ENCODE measurements around the gene MEGF11. TPM values are rescaled to one million over a fixed set of nuclear protein-coding genes. Genes with fewer than 3 reads are reported as not detected.

MEGF11 gene
- total and polyA plus RNA-seq, 9 donors: 0.04 to 11.4 (median 0.40) TPM; not detected in 2

- no peaks in the 10 kb centered on the region for H3K9me3 ChIP-seq
- 80 to 84% (median 80%) methylated on average over 4 of the region's 4 CpGs for WGBS, 3 donors
- H3K27me3 ChIP-seq: no peaks in the 10 kb centered on the region
- H3K4me3 ChIP-seq: no peak overlapping the region
- intact Hi-C loops (cut with DNase I): no loop called here
- TF ChIP-seq POLR2A (IDR thresholded peaks at IDR 0.05): no peak
- no peak for TF ChIP-seq CTCF (IDR thresholded peaks at IDR 0.05)
- no peak for TF ChIP-seq EP300 (IDR thresholded peaks at IDR 0.05)
- H3K4me1 ChIP-seq (ENCODE audit: insufficient read depth): no peaks in the 10 kb centered on the region
- DNase-seq: no peak
- H3K36me3 ChIP-seq: no peaks in the 10 kb centered on the region
- H3K27ac ChIP-seq: no peak overlapping the region
Measured at GRCh38 chr15:66154581-66154980, 99.0 kb downstream of the MEGF11 start.

- Histone ChIP-seq H3K4me1 (ENCODE audit: insufficient read depth) (no peaks in the 10 kb centered on the region), H3K4me3 (no peak overlapping the region), H3K9me3 (no peaks in the 10 kb centered on the region), H3K27me3 (no peaks in the 10 kb centered on the region), H3K27ac (no peak overlapping the region), H3K36me3 (no peaks in the 10 kb centered on the region)
- no peak for TF ChIP-seq CTCF (IDR thresholded peaks at IDR 0.05)
- TF ChIP-seq POLR2A (IDR thresholded peaks at IDR 0.05): no peak
- TF ChIP-seq EP300 (IDR thresholded peaks at IDR 0.05): no peak
- intact Hi-C loops (cut with DNase I): no loop called here
- WGBS, 3 donors: 68 to 79% (median 73%) methylated on average over 15 of the region's 15 CpGs
- no peak for DNase-seq
Measured at GRCh38 chr15:66153549-66154415, 99.8 kb downstream of the MEGF11 start.

- Histone ChIP-seq H3K4me1 (ENCODE audit: insufficient read depth) (no peaks in the 10 kb centered on the region), H3K9me3 (no peaks in the 10 kb centered on the region), H3K36me3 (no peaks in the 10 kb centered on the region), H3K27me3 (no peaks in the 10 kb centered on the region), H3K4me3 (no peak overlapping the region), H3K27ac (no peak overlapping the region)
- no peak for DNase-seq
- intact Hi-C loops (cut with DNase I): no loop called here
- WGBS, 3 donors: 92 to 95% (median 93%) methylated on average over 10 of the region's 10 CpGs
- TF ChIP-seq EP300 (IDR thresholded peaks at IDR 0.05) (no peak), POLR2A (IDR thresholded peaks at IDR 0.05) (no peak), CTCF (IDR thresholded peaks at IDR 0.05) (no peak)
Measured at GRCh38 chr15:66152650-66153049, 100.9 kb downstream of the MEGF11 start.

GRCh38 chr15:66151809-66152208, 101.7 kb downstream of the MEGF11 start:
- no peaks in the 10 kb centered on the region for H3K9me3 ChIP-seq
- H3K4me1 ChIP-seq (ENCODE audit: insufficient read depth): no peaks in the 10 kb centered on the region
- DNase-seq: no peak
- H3K4me3 ChIP-seq: no peak overlapping the region
- H3K27me3 ChIP-seq: no peaks in the 10 kb centered on the region
- no peak overlapping the region for H3K27ac ChIP-seq
- intact Hi-C loops (cut with DNase I): no loop called here
- 32 to 59% (median 37%) methylated on average over 6 to 7 of the region's 7 CpGs for WGBS, 3 donors
- no peaks in the 10 kb centered on the region for H3K36me3 ChIP-seq
- TF ChIP-seq POLR2A (IDR thresholded peaks at IDR 0.05) (no peak), EP300 (IDR thresholded peaks at IDR 0.05) (no peak), CTCF (IDR thresholded peaks at IDR 0.05) (no peak)
